Body of pancreas (tissue), 4 donors: ENCODE measurements around the gene ACSF3. TPM values are rescaled to one million over a fixed set of nuclear protein-coding genes. Genes with fewer than 3 reads are reported as not detected.
A peak's percentile ranks its signal among the peaks of the same experiment; 100 is the strongest.

ENCODE experiments used
- ATAC-seq: fragments of 150-250 bp; one replicate; pipeline ENCODE4 v1.9.1; 2016
- DNase-seq, 4 donors: peaks; one replicate each; pipeline ENCODE4 v3.0.0-alpha.2; 2019
- H3K27ac ChIP-seq, 4 donors: fragments of 200-600 bp; sonication (generic); 1 replicate in 3 of 4; 2 replicates in 1 of 4; pipeline versions ENCODE4 v1.5.1 to v1.6.1; 2016 to 2019; ENCODE audit warnings: mild to moderate bottlenecking in 1 of 4, mixed read lengths in 1 of 4, moderate library complexity in 1 of 4
- H3K27me3 ChIP-seq, 2 donors: fragments of 200-600 bp; sonication (generic); one replicate each; pipeline ENCODE4 v1.6.0; 2016; ENCODE audit warnings: mild to moderate bottlenecking in 1 of 2
- H3K36me3 ChIP-seq, 2 donors: fragments of 200-600 bp; sonication (generic); replicated peaks in 1 of 2; 2 replicates each; pipeline ENCODE4 v1.5.1; 2016; ENCODE audit warnings: low read depth in 2 of 2; ENCODE audit not compliant: insufficient read depth in 1 of 2
- H3K4me1 ChIP-seq: fragments of 200-600 bp; sonication (generic); one replicate; pipeline ENCODE4 v1.6.0; 2016
- H3K4me3 ChIP-seq, 2 donors: fragments of 200-600 bp; sonication (generic); 1 replicate in 1 of 2; 2 replicates in 1 of 2; pipeline ENCODE4 v1.5.1; 2016 to 2019
- H3K9me3 ChIP-seq, 3 donors: fragments of 200-600 bp; sonication (generic); 1 replicate in 2 of 3; 2 replicates in 1 of 3; pipeline ENCODE4 v1.5.1; 2016
- CTCF ChIP-seq, 7 experiments: fragments of 450-650 bp in 4 of 7; fragments of 200-600 bp in 3 of 7; sonication (generic) in 3 of 7; IDR thresholded peaks; one replicate each; pipeline ENCODE4 v1.5.1; 2016 to 2019; ENCODE audit warnings: antibody characterized with exemption in 7 of 7
- POLR2A ChIP-seq, 3 donors: fragments of 450-650 bp; IDR thresholded peaks; one replicate each; pipeline ENCODE4 v1.6.1; 2016; ENCODE audit warnings: antibody characterized with exemption in 3 of 3, mild to moderate bottlenecking in 2 of 3
- WGBS, 2 donors: methylation state at CpG; one replicate each; pipeline ENCODE4 v1.1.5; 2017; 5-methylcytosine and 5-hydroxymethylcytosine counted together
- intact Hi-C: fragments of 100-400 bp; cut with DNase I; formaldehyde crosslinking; loops from one replicate; pipeline ENCODE4 v1.15.1; 2023
- total RNA-seq, 2 donors: library from RNA; depleted of rRNA; stranded (reverse); fragments of >200 nt; gene quantifications; one replicate each; pipeline ENCODE4 v1.1.0, GENCODE V29; 2016

ACSF3 gene
- total RNA-seq, 2 donors from 2014 or later, result 22.1 to 48.8 TPM

- no peak for TF ChIP-seq POLR2A (IDR thresholded peaks at IDR 0.05)
- no peak for TF ChIP-seq CTCF (IDR thresholded peaks at IDR 0.05)
- Histone ChIP-seq H3K27ac (no peak overlapping the region), H3K27me3 (no peaks in the 10 kb centered on the region), H3K4me3 (no peak overlapping the region), H3K4me1 (peaks cover 20% of the 10 kb centered on the region), H3K9me3 (peaks cover 0 to under 1% (median 0%) of the 10 kb centered on the region in 3 donors), H3K36me3 (peaks cover 0 to 2% of the 10 kb centered on the region in 2 donors)
- DNase-seq, result no peak
- peak; percentile 15 for ATAC-seq
- intact Hi-C loops, result no loop called here
- 53 to 59% methylated on average over 19 to 24 of the region's 24 CpGs for WGBS, 2 donors
Measured at GRCh38 chr16:89154390-89155183, 60.9 kb downstream of the ACSF3 start.

- Histone ChIP-seq H3K27ac (no peak overlapping the region), H3K4me3 (no peak overlapping the region), H3K9me3 (no peaks in the 10 kb centered on the region), H3K4me1 (peaks cover 20% of the 10 kb centered on the region), H3K36me3 (peaks cover 0 to 2% of the 10 kb centered on the region in 2 donors), H3K27me3 (no peaks in the 10 kb centered on the region)
- no peak for TF ChIP-seq POLR2A (IDR thresholded peaks at IDR 0.05)
- no peak for TF ChIP-seq CTCF (IDR thresholded peaks at IDR 0.05)
- peak; percentile 30 for ATAC-seq
- intact Hi-C loops, result no loop called here
- DNase-seq, result peak; percentile 38 to 65 (median 58)
- WGBS, 2 donors, result 21 to 31% methylated on average over 6 to 19 of the region's 19 CpGs
Measured at GRCh38 chr16:89155184-89155679, 61.6 kb downstream of the ACSF3 start.

GRCh38 chr16:89155851-89156739 lies 62.4 kb downstream of the ACSF3 start:
- TF ChIP-seq POLR2A (IDR thresholded peaks at IDR 0.05), result no peak
- no peak for TF ChIP-seq CTCF (IDR thresholded peaks at IDR 0.05)
- peak in 1 of 4 donors; percentile 49 for DNase-seq
- Histone ChIP-seq H3K9me3 (no peaks in the 10 kb centered on the region), H3K4me1 (peaks cover 20% of the 10 kb centered on the region), H3K27ac (no peak overlapping the region), H3K36me3 (no peaks in the 10 kb centered on the region), H3K4me3 (no peak overlapping the region), H3K27me3 (no peaks in the 10 kb centered on the region)
- intact Hi-C loops, result no loop called here
- 20 to 36% methylated on average over 20 to 24 of the region's 24 CpGs for WGBS, 2 donors
- peak; percentile 10 for ATAC-seq

- Histone ChIP-seq H3K4me3 (no peak overlapping the region), H3K36me3 (no peaks in the 10 kb centered on the region), H3K9me3 (no peaks in the 10 kb centered on the region), H3K27ac (no peak overlapping the region), H3K27me3 (no peaks in the 10 kb centered on the region), H3K4me1 (peaks cover 20% of the 10 kb centered on the region)
- DNase-seq (no peak), ATAC-seq (no peak)
- intact Hi-C loops, result no loop called here
- TF ChIP-seq CTCF (IDR thresholded peaks at IDR 0.05), result no peak
- TF ChIP-seq POLR2A (IDR thresholded peaks at IDR 0.05), result no peak
- 54 to 58% methylated on average over 15 to 25 of the region's 26 CpGs for WGBS, 2 donors
Measured at GRCh38 chr16:89156740-89157645, 63.3 kb downstream of the ACSF3 start.
